Neural progenitor cell (in vitro differentiated cells): ENCODE results near the gene PYDC1. TPM values are rescaled to one million over a fixed set of nuclear protein-coding genes. Genes with fewer than 3 reads are reported as not detected.

Source experiments
- DNase-seq: peaks from one replicate; pipeline ENCODE4 v3.0.0-alpha.2; 2016; ENCODE audit warnings: low spot score
- H2AFZ ChIP-seq: fragments of 200-600 bp; sonication (generic); replicated peaks from 2 replicates; pipeline ENCODE4 v1.6.1; 2016; ENCODE audit warnings: antibody characterized with exemption
- H3F3A ChIP-seq: fragments of 200-600 bp; sonication (generic); 2 replicates; pipeline ENCODE4 v1.6.1; 2016; ENCODE audit warnings: antibody characterized with exemption, low read depth
- H3K27ac ChIP-seq: fragments of 200-600 bp; sonication (generic); 2 replicates; pipeline ENCODE4 v1.5.1; 2016; ENCODE audit warnings: mild to moderate bottlenecking
- H3K27me3 ChIP-seq: fragments of 200-600 bp; sonication (generic); 2 replicates; pipeline ENCODE4 v1.6.1; 2016; ENCODE audit warnings: mild to moderate bottlenecking, moderate library complexity
- H3K36me3 ChIP-seq: fragments of 200-600 bp; sonication (generic); 2 replicates; pipeline ENCODE4 v1.5.1; 2016
- H3K4me1 ChIP-seq: fragments of 200-600 bp; sonication (generic); 2 replicates; pipeline ENCODE4 v1.6.1; 2016; ENCODE audit warnings: mixed run types
- H3K4me2 ChIP-seq: fragments of 200-600 bp; sonication (generic); 2 replicates; pipeline ENCODE4 v1.6.1; 2016
- H3K4me3 ChIP-seq: fragments of 200-600 bp; sonication (generic); 2 replicates; pipeline ENCODE4 v1.5.1; 2016
- H3K79me2 ChIP-seq: fragments of 200-600 bp; sonication (generic); 2 replicates; pipeline ENCODE4 v1.6.1; 2016; ENCODE audit warnings: low read depth
- H3K9ac ChIP-seq: fragments of 200-600 bp; sonication (generic); 2 replicates; pipeline ENCODE4 v1.6.1; 2016
- H3K9me3 ChIP-seq: fragments of 200-600 bp; sonication (generic); 2 replicates; pipeline ENCODE4 v1.5.1; 2016; ENCODE audit warnings: low read depth
- H4K20me1 ChIP-seq: fragments of 200-600 bp; sonication (generic); 2 replicates; pipeline ENCODE4 v1.6.1; 2016; ENCODE audit warnings: low read depth
- H3K27ac Mint-ChIP-seq: 3 replicates; pipeline ENCODE4 v1.8.0; 2021; ENCODE audit warnings: mixed read lengths
- H3K27me3 Mint-ChIP-seq: 2 replicates; pipeline ENCODE4 v1.8.0; 2022; ENCODE audit warnings: low read depth, mild to moderate bottlenecking, inconsistent platforms, moderate library complexity, mixed read lengths; ENCODE audit not compliant: insufficient read depth
- H3K36me3 Mint-ChIP-seq: 3 replicates; pipeline ENCODE4 v1.8.0; 2021; ENCODE audit warnings: mixed read lengths
- H3K4me1 Mint-ChIP-seq: 3 replicates; pipeline ENCODE4 v1.8.0; 2021; ENCODE audit warnings: mixed read lengths
- H3K4me3 Mint-ChIP-seq: 3 replicates; pipeline ENCODE4 v1.8.0; 2021; ENCODE audit warnings: mild to moderate bottlenecking, moderate library complexity, mixed read lengths
- H3K9me3 Mint-ChIP-seq: 3 replicates; pipeline ENCODE4 v1.8.0; 2020; ENCODE audit warnings: mixed read lengths
- EZH2 ChIP-seq: fragments of 200-600 bp; sonication (generic); IDR thresholded peaks from 2 replicates; pipeline ENCODE4 v1.6.1; 2017; ENCODE audit warnings: antibody characterized with exemption, mild to moderate bottlenecking, moderate library complexity
- EZH2phosphoT487 ChIP-seq: fragments of 200-600 bp; sonication (generic); IDR thresholded peaks from 2 replicates; pipeline ENCODE4 v1.6.1; 2017; ENCODE audit warnings: antibody characterized with exemption
- total RNA-seq: library from RNA; depleted of rRNA; stranded (reverse); fragments of >200 nt; gene quantifications from 2 replicates; pipeline ENCODE4 v1.2.3, GENCODE V29; 2015; ENCODE audit warnings: low replicate concordance
- TF ChIP-seq, protein P1 (sequence below): fragments of 200-600 bp; sonication (generic); IDR thresholded peaks from 2 replicates; pipeline ENCODE4 v1.5.1; 2017; ENCODE audit warnings: antibody characterized with exemption, mild to moderate bottlenecking

PYDC1 gene
- total RNA-seq, 1 donor from 2014 or later, result not detected

DNA sequence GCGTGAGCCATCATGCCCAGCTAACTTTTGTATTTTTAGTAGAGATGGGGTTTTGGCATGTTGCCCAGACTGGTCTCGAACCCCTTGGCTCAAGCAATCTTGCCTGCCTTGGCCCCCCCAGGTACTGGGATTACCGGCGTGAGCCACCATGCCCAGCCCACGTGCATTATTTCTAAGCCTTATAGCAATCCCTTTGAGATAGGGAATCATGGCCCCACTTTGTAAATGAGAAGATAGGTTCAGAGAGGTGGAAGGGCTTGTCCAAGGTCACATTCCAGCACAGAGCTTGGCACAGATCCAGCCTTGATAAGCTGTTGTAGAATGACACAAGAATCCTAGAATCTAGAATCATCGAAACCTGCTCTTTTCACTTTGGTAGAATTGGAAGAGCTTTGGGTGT, 10.2 kb downstream of the PYDC1 start:
- Histone ChIP-seq H3K36me3 (no peaks in the 10 kb centered on the region), H3K9ac (no peak overlapping the region), H4K20me1 (peaks cover 18% of the 10 kb centered on the region), H3K4me3 (no peak overlapping the region), H3F3A (no peaks in the 10 kb centered on the region), H3K4me1 (no peaks in the 10 kb centered on the region), H3K4me2 (no peak overlapping the region), H3K27me3 (peaks cover 52% of the 10 kb centered on the region), H3K27ac (no peak overlapping the region), H3K79me2 (no peaks in the 10 kb centered on the region), H2AFZ (no peak overlapping the region), H3K9me3 (no peaks in the 10 kb centered on the region)
- TF ChIP-seq EZH2 (no peak), EZH2phosphoT487 (no peak)
- TF ChIP-seq, protein P1, sequence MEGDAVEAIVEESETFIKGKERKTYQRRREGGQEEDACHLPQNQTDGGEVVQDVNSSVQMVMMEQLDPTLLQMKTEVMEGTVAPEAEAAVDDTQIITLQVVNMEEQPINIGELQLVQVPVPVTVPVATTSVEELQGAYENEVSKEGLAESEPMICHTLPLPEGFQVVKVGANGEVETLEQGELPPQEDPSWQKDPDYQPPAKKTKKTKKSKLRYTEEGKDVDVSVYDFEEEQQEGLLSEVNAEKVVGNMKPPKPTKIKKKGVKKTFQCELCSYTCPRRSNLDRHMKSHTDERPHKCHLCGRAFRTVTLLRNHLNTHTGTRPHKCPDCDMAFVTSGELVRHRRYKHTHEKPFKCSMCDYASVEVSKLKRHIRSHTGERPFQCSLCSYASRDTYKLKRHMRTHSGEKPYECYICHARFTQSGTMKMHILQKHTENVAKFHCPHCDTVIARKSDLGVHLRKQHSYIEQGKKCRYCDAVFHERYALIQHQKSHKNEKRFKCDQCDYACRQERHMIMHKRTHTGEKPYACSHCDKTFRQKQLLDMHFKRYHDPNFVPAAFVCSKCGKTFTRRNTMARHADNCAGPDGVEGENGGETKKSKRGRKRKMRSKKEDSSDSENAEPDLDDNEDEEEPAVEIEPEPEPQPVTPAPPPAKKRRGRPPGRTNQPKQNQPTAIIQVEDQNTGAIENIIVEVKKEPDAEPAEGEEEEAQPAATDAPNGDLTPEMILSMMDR, result no peak
- H3K4me3 Mint-ChIP-seq, result no peak overlapping the region
- H3K4me1 Mint-ChIP-seq, result no peaks in the 10 kb centered on the region
- H3K36me3 Mint-ChIP-seq, result no peaks in the 10 kb centered on the region
- peaks cover 24% of the 10 kb centered on the region for H3K27me3 Mint-ChIP-seq
- H3K27ac Mint-ChIP-seq, result no peak overlapping the region
- no peaks in the 10 kb centered on the region for H3K9me3 Mint-ChIP-seq
- DNase-seq, result no peak

DNA sequence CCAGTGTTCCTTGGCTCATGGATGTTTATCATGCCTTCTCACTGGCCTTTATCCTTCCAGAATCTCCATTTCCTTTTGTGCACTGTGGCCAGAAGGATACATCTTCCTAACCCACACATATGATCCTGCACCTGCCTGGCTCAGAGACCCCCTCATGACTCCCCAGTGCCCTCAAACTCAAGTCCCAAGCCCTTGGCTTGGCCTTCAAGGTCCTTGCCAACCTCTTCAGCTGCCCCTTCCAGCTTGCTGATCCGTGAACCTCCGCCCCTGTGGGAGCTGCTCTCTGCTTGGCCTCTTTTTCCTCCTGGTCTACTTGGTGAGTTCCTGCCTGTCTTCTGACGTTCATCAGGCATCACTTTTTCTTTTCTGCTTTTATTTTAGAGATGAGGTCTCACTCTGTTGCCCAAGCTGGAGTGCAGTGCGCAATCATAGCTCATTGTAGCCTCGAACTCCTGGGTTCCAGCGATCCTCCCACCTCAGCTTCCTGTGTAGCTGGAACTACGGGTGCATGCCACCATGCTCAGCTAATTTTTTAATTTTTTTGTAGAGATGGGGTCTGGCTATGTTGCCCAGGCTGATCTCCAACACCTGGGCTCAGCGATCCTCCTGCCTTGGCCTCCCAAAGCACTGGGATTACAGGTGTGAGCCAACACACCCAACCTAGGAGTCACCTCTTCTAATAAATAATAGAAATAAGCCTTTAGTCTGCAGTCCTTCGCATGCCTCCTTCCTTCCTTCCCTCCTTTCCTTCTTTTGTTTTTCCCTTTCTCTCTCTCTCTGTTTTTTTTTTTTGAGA, 11.9 kb downstream of the PYDC1 start:
- H3K27ac ChIP-seq, result no peak overlapping the region
- H3K4me3 ChIP-seq, result no peak overlapping the region
- no peak for TF ChIP-seq EZH2phosphoT487
- TF ChIP-seq, protein P1, result no peak
- TF ChIP-seq EZH2, result no peak
- H3K36me3 Mint-ChIP-seq, result peaks cover 4% of the 10 kb centered on the region
- H3K79me2 ChIP-seq, result no peaks in the 10 kb centered on the region
- H3K36me3 ChIP-seq, result no peaks in the 10 kb centered on the region
- no peaks in the 10 kb centered on the region for H3K4me1 Mint-ChIP-seq
- no peak overlapping the region for H3K4me3 Mint-ChIP-seq
- no peak overlapping the region for H3K4me2 ChIP-seq
- no peak overlapping the region for H3K27ac Mint-ChIP-seq
- no peak for DNase-seq
- H3K27me3 Mint-ChIP-seq, result peaks cover 31% of the 10 kb centered on the region
- H3K9me3 Mint-ChIP-seq, result no peaks in the 10 kb centered on the region
- no peak overlapping the region for H3K9ac ChIP-seq
- H2AFZ ChIP-seq, result no peak overlapping the region
- peaks cover 66% of the 10 kb centered on the region for H3K27me3 ChIP-seq
- no peaks in the 10 kb centered on the region for H3K4me1 ChIP-seq
- peaks cover 16% of the 10 kb centered on the region for H3F3A ChIP-seq
- peaks cover 35% of the 10 kb centered on the region for H4K20me1 ChIP-seq
- H3K9me3 ChIP-seq, result no peaks in the 10 kb centered on the region

DNA sequence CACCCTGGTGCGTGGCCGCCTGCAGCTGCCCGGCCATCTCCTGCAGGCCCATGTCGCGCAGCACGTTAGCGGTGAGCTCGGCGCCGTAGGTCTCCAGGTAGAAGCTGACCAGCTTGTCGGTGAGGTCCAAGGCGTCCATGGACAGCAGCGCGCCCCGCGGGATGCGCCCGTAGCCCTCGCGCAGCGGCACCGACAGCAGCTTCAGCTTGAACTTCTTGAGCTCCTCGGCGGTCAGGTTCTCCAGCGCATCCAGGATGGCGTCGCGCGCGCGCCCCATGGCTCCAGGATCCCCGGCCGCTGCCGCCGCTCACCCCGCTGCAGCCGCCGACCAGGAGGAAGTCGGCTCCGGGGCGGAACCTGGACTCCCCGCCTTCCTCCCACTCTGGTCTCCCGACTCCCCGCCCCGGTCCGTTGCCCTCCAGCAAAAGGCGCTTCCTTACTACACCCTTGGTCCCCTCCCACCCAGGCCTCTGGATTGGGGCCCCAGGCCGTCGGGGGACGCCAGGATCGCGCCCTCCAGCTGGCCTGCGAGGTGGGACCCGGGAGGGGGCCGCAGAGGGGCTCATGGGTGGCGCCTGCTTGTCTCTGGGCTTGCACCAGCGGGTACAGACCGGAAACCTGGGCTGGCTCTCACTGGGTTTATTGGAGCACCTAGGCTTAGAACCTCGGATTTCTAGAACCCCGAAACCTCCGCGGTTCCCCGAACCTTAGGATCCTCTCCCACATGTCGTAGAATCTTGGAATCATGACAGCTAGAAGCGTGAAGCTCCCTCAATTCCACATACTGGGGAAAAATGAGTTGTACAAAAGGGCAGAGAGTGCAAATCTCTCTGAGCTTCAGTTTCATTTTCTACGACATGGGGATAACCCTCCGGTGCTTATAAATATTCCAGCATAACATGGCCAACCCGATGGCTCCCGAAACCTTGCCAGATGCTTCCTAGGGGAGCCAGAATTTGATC, 14.2 kb downstream of the PYDC1 start, which contains the start of gene PYCARD:
PYCARD (minus strand) TSS at position 347 of the 962 bp plus-strand sequence; CDS start at position 277, 70 bp downstream.
- H3K27me3 Mint-ChIP-seq, result peaks cover 33% of the 10 kb centered on the region

More for the DNA sequence above, 14.2 kb downstream of the PYDC1 start, which contains the start of gene PYCARD:
- Histone ChIP-seq H3K9ac (no peak within 1 kb of the TSS), H3K79me2 (no peaks in the 10 kb centered on the region), H3K9me3 (no peaks in the 10 kb centered on the region), H2AFZ (peak within 1 kb of the TSS; percentile 71), H4K20me1 (peaks cover 58% of the 10 kb centered on the region), H3K27me3 (peaks cover 66% of the 10 kb centered on the region), H3K4me3 (peak within 1 kb of the TSS; percentile 53), H3K4me1 (no peaks in the 10 kb centered on the region), H3K36me3 (no peaks in the 10 kb centered on the region), H3F3A (peaks cover 39% of the 10 kb centered on the region), H3K27ac (no peak within 1 kb of the TSS), H3K4me2 (peak within 1 kb of the TSS; percentile 96)
- H3K9me3 Mint-ChIP-seq, result no peaks in the 10 kb centered on the region
- no peak within 1 kb of the TSS for H3K27ac Mint-ChIP-seq
- peaks cover 17% of the 10 kb centered on the region for H3K36me3 Mint-ChIP-seq
- peak; percentile 92 for TF ChIP-seq EZH2
- peak; percentile 89 for TF ChIP-seq EZH2phosphoT487
- TF ChIP-seq, protein P1, result no peak
- no peaks in the 10 kb centered on the region for H3K4me1 Mint-ChIP-seq
- no peak within 1 kb of the TSS for H3K4me3 Mint-ChIP-seq
- peak; percentile 49 for DNase-seq
